H1 (cell line): ENCODE data around the gene ACSL6. TPM values are rescaled to one million over a fixed set of nuclear protein-coding genes. Genes with fewer than 3 reads are reported as not detected.

Experiments used
- CTCF ChIA-PET: fragments of 300-600 bp; sonication (Branson Sonifier 250); formaldehyde crosslinking; loops from one replicate; lab custom pipeline; 2021; ENCODE audit not compliant: partially characterized antibody; lab: Charles Lee
- POLR2A ChIA-PET: fragments of 300-600 bp; sonication (Branson Sonifier 250); formaldehyde crosslinking; loops from one replicate; lab custom pipeline; 2021; ENCODE audit warnings: inconsistent platforms; ENCODE audit not compliant: partially characterized antibody; lab: Charles Lee
- DNase-seq, 2 experiments: peaks; one replicate each; pipeline versions ENCODE4 v3.0.0 to v3.0.0-alpha.2; 2010 to 2022; ENCODE audit warnings: low spot score in 2 of 2, low read depth in 1 of 2, mixed read lengths in 1 of 2
- FAIRE-seq: peaks from 2 replicates; lab custom pipeline; 2011; peaks lifted over from hg19 to GRCh38; lab: Jason Lieb, UNC
- H2AFZ ChIP-seq: 2 replicates; pipeline ENCODE4 v1.8.1; 2012; ENCODE audit warnings: low read length, inconsistent platforms
- H2AK5ac ChIP-seq: 2 replicates; pipeline ENCODE4 v1.6.1; 2013; ENCODE audit warnings: low read depth, low read length
- H2BK120ac ChIP-seq: replicated peaks from 2 replicates; pipeline ENCODE3; 2013; ENCODE audit warnings: low read depth, low read length, inconsistent platforms
- H2BK12ac ChIP-seq: 2 replicates; pipeline ENCODE4 v1.6.1; 2013; ENCODE audit warnings: low read depth, low read length
- H2BK15ac ChIP-seq: 2 replicates; pipeline ENCODE4 v1.6.1; 2013; ENCODE audit warnings: low read length
- H2BK20ac ChIP-seq: 2 replicates; pipeline ENCODE4 v1.6.1; 2013; ENCODE audit warnings: low read length
- H2BK5ac ChIP-seq: 2 replicates; pipeline ENCODE4 v1.6.1; 2013; ENCODE audit warnings: low read depth, low read length
- H3K14ac ChIP-seq: 2 replicates; pipeline ENCODE4 v1.6.1; 2013; ENCODE audit warnings: inconsistent platforms; ENCODE audit not compliant: insufficient read length
- H3K18ac ChIP-seq: 2 replicates; pipeline ENCODE4 v1.6.1; 2013; ENCODE audit warnings: low read length; ENCODE audit errors: extremely low read depth
- H3K23ac ChIP-seq: 2 replicates; pipeline ENCODE4 v1.6.1; 2013; ENCODE audit warnings: inconsistent platforms; ENCODE audit not compliant: insufficient read length
- H3K23me2 ChIP-seq: 2 replicates; pipeline ENCODE4 v1.6.1; 2013; ENCODE audit warnings: low read depth, low read length
- H3K27ac ChIP-seq: 2 replicates; pipeline ENCODE4 v1.6.1; 2011; ENCODE audit warnings: low read depth, low read length, inconsistent platforms
- H3K27me3 ChIP-seq, 4 experiments: replicated peaks in 1 of 4; 1 replicate in 1 of 4; 2 replicates in 3 of 4; pipeline versions ENCODE4 v1.6.1 to v1.8.1; 2011 to 2013; ENCODE audit warnings: low read length in 3 of 4, mild to moderate bottlenecking in 3 of 4, inconsistent platforms in 2 of 4, mixed read lengths in 2 of 4, moderate library complexity in 1 of 4; ENCODE audit not compliant: control insufficient read depth in 3 of 4, insufficient read depth in 3 of 4; ENCODE audit errors: extremely low read depth in 1 of 4
- H3K36me3 ChIP-seq, 4 experiments: 2 replicates each; pipeline versions ENCODE4 v1.6.1 to v1.8.1; 2011 to 2013; ENCODE audit warnings: mild to moderate bottlenecking in 4 of 4, low read length in 3 of 4, moderate library complexity in 2 of 4, control low read depth in 1 of 4, inconsistent platforms in 1 of 4; ENCODE audit not compliant: insufficient read depth in 4 of 4, control insufficient read depth in 2 of 4
- H3K4ac ChIP-seq: replicated peaks from 2 replicates; pipeline ENCODE3; 2013; ENCODE audit warnings: low read length, low read depth, mixed read lengths, inconsistent platforms; ENCODE audit not compliant: insufficient read length
- H3K4me1 ChIP-seq, 4 experiments: replicated peaks in 1 of 4; 1 replicate in 1 of 4; 2 replicates in 3 of 4; pipeline versions ENCODE4 v1.6.1 to v1.8.1; 2011 to 2013; ENCODE audit warnings: low read length in 3 of 4, inconsistent platforms in 2 of 4, mixed read lengths in 1 of 4; ENCODE audit not compliant: insufficient read depth in 4 of 4, control insufficient read depth in 3 of 4
- H3K4me2 ChIP-seq, 2 experiments: 2 replicates each; pipeline versions ENCODE4 v1.6.1 to v1.8.1; 2011 to 2013; ENCODE audit warnings: low read depth in 2 of 2, low read length in 2 of 2, control low read depth in 1 of 2, inconsistent platforms in 1 of 2, mild to moderate bottlenecking in 1 of 2; ENCODE audit not compliant: insufficient read depth in 1 of 2
- H3K4me3 ChIP-seq, 4 experiments: fragments of 200-600, 300-600 bp in 1 of 4; sonication (generic), shearing (Covaris generic), sonication (Bioruptor Twin) in 1 of 4; 2 replicates each; pipeline versions ENCODE4 v1.5.1 to v1.8.1; 2011 to 2016; ENCODE audit warnings: low read length in 4 of 4, low read depth in 3 of 4, control low read depth in 2 of 4, inconsistent platforms in 2 of 4, mild to moderate bottlenecking in 2 of 4, mixed read lengths in 1 of 4, moderate library complexity in 1 of 4; ENCODE audit not compliant: insufficient read depth in 2 of 4; ENCODE audit errors: extremely low read depth in 1 of 4
- H3K56ac ChIP-seq: replicated peaks from 2 replicates; pipeline ENCODE3; 2013; ENCODE audit warnings: low read depth, mild to moderate bottlenecking, mixed read lengths, low read length, inconsistent platforms; ENCODE audit not compliant: insufficient read length
- H3K79me1 ChIP-seq: 2 replicates; pipeline ENCODE4 v1.6.1; 2013; ENCODE audit warnings: low read depth, low read length, control low read depth
- H3K79me2 ChIP-seq, 2 experiments: 2 replicates each; pipeline versions ENCODE4 v1.6.1 to v1.8.1; 2012 to 2013; ENCODE audit warnings: low read length in 2 of 2, mild to moderate bottlenecking in 2 of 2, inconsistent platforms in 1 of 2; ENCODE audit not compliant: insufficient read depth in 2 of 2, control insufficient read depth in 1 of 2
- H3K9ac ChIP-seq, 4 experiments: replicated peaks in 1 of 4; 1 replicate in 1 of 4; 2 replicates in 3 of 4; pipeline versions ENCODE4 v1.6.1 to v1.8.1; 2011 to 2013; ENCODE audit warnings: low read depth in 3 of 4, low read length in 3 of 4, control low read depth in 2 of 4, mild to moderate bottlenecking in 2 of 4, moderate library complexity in 2 of 4, inconsistent platforms in 1 of 4; ENCODE audit errors: extremely low read depth in 1 of 4
- H3K9me3 ChIP-seq, 2 experiments: 2 replicates each; pipeline versions ENCODE4 v1.6.1 to v1.8.1; 2012 to 2013; ENCODE audit warnings: mild to moderate bottlenecking in 2 of 2, moderate library complexity in 2 of 2, control low read depth in 1 of 2, inconsistent platforms in 1 of 2, low read depth in 1 of 2, low read length in 1 of 2, mixed read lengths in 1 of 2; ENCODE audit not compliant: insufficient read depth in 2 of 2
- H4K20me1 ChIP-seq, 2 experiments: replicated peaks in 1 of 2; 2 replicates each; pipeline versions ENCODE3 to v1.8.1; 2011 to 2013; ENCODE audit warnings: inconsistent platforms in 2 of 2, low read length in 2 of 2, mild to moderate bottlenecking in 1 of 2; ENCODE audit not compliant: insufficient read depth in 2 of 2, control insufficient read depth in 1 of 2
- H4K5ac ChIP-seq: 2 replicates; pipeline ENCODE4 v1.6.1; 2013; ENCODE audit warnings: low read length, low read depth, mixed read lengths, inconsistent platforms; ENCODE audit not compliant: insufficient read length
- H4K8ac ChIP-seq: 2 replicates; pipeline ENCODE4 v1.8.0; 2013; ENCODE audit warnings: mild to moderate bottlenecking, moderate library complexity, low read length, inconsistent platforms; ENCODE audit not compliant: insufficient read depth; ENCODE audit errors: extremely low read depth
- H4K91ac ChIP-seq: replicated peaks from 2 replicates; pipeline ENCODE3; 2013; ENCODE audit warnings: low read length, mixed read lengths, inconsistent platforms; ENCODE audit not compliant: insufficient read length
- WGBS, 2 experiments: shearing (Covaris generic) in 1 of 2; methylation state at CpG; one replicate each; pipeline versions ENCODE4 v1.1.6 to v1.1.7; 2013 to 2015; ENCODE audit warnings: low lambda C conversion rate in 2 of 2, mixed read lengths in 2 of 2, inconsistent platforms in 1 of 2, low coverage in 1 of 2, missing lambda C conversion rate in 1 of 2; ENCODE audit not compliant: insufficient replicate concordance in 2 of 2, insufficient coverage in 1 of 2, insufficient read length in 1 of 2; ENCODE audit errors: extremely low coverage in 1 of 2, missing lambda C conversion rate in 1 of 2; 5-methylcytosine and 5-hydroxymethylcytosine counted together
- polyA plus RNA-seq, 7 experiments: library from polyadenylated mRNA; depleted of rRNA in 3 of 7; stranded (reverse) in 5 of 7; unstranded in 2 of 7; fragments of >200 nt in 5 of 7; fragments of 200-250 nt in 2 of 7; gene quantifications; 1 replicate in 5 of 7; 2 replicates in 1 of 7; 4 replicates in 1 of 7; pipeline versions ENCODE4 v1.2.1 to v1.2.3, GENCODE V29; 2011 to 2013; ENCODE audit warnings: missing spikeins in 2 of 7, mixed read lengths in 2 of 7
- total RNA-seq: library from RNA; stranded (reverse); fragmentation: NEBNext Ultra II Directional; extraction: Animal tissue kit (Norgen Biotek cat#: 25700); gene quantifications from 2 replicates; pipeline ENCODE4 v1.2.1, GENCODE V29; 2021
- TF ChIP-seq, protein P1 (sequence below): IDR thresholded peaks from 2 replicates; pipeline ENCODE4 v1.6.1; 2012; ENCODE audit warnings: low read length, inconsistent platforms

The ACSL6 gene
- total and polyA plus RNA-seq, 2 of the 8 experiments (the other 6 are each of a cell fraction or from before 2014, with no cell fraction given): 2.3 to 2.4 TPM

DNA sequence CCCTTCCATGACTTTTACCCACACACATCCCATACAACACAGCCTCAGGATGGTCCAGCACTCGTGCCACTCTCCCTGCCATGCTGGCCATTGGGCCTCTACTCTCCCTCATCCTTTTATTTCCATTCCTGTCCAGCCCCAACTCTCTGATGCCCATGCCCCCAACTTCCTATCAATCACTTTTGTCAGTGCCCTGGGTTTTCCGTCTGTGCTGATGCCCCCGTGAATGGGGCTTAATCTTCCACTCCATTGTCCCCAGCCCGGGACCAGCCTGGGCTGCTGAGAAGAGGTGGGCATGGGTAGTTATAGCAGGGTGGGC, 12.6 kb upstream of the ACSL6 start:
- no peak overlapping the region for H3K23ac ChIP-seq
- no peak overlapping the region for H3K4me2 ChIP-seq
- no peak overlapping the region for H2AK5ac ChIP-seq
- no peaks in the 10 kb centered on the region for H3K4me1 ChIP-seq
- FAIRE-seq (no peak), DNase-seq (no peak)
- ChIA-PET CTCF (interaction anchor here (2.6 kb wide), 1 partner anchor 39 kb away, joined by 8 read pairs; no protein-coding TSS in a partner anchor), POLR2A (no interaction called here)
- TF ChIP-seq, protein P1, sequence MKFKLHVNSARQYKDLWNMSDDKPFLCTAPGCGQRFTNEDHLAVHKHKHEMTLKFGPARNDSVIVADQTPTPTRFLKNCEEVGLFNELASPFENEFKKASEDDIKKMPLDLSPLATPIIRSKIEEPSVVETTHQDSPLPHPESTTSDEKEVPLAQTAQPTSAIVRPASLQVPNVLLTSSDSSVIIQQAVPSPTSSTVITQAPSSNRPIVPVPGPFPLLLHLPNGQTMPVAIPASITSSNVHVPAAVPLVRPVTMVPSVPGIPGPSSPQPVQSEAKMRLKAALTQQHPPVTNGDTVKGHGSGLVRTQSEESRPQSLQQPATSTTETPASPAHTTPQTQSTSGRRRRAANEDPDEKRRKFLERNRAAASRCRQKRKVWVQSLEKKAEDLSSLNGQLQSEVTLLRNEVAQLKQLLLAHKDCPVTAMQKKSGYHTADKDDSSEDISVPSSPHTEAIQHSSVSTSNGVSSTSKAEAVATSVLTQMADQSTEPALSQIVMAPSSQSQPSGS: no peak
- H3K18ac ChIP-seq: no peak overlapping the region
- no peaks in the 10 kb centered on the region; the same call in 1 of the 2 replicates for H3K23me2 ChIP-seq
- no peaks in the 10 kb centered on the region for H3K9me3 ChIP-seq
- no peaks in the 10 kb centered on the region for H4K20me1 ChIP-seq
- H3K27me3 ChIP-seq: no peaks in the 10 kb centered on the region
- H4K8ac ChIP-seq: no peak overlapping the region
- no peak overlapping the region for H3K9ac ChIP-seq
- no peak overlapping the region for H3K4ac ChIP-seq
- no peak overlapping the region for H2BK20ac ChIP-seq
- H2BK12ac ChIP-seq: no peak overlapping the region
- no peak overlapping the region for H2BK120ac ChIP-seq
- no peak overlapping the region for H2AFZ ChIP-seq
- 86% methylated on average over 4 of the region's 4 CpGs; no CpG with 5 or more reads in 1 of the 2 experiments for WGBS, 2 experiments
- H4K5ac ChIP-seq: no peak overlapping the region
- no peak overlapping the region for H2BK5ac ChIP-seq
- no peaks in the 10 kb centered on the region for H3K36me3 ChIP-seq
- no peak overlapping the region for H4K91ac ChIP-seq
- no peak overlapping the region for H2BK15ac ChIP-seq
- H3K79me1 ChIP-seq: no peaks in the 10 kb centered on the region
- H3K14ac ChIP-seq: no peak overlapping the region
- H3K4me3 ChIP-seq: no peak overlapping the region
- H3K27ac ChIP-seq: no peak overlapping the region
- H3K56ac ChIP-seq: no peak overlapping the region
- H3K79me2 ChIP-seq: no peaks in the 10 kb centered on the region
